Measurements from ENCODE around the gene ACSM3. TPM values are rescaled to one million over a fixed set of nuclear protein-coding genes. Genes with fewer than 3 reads are reported as not detected.

ACSM3 gene
- polyA plus RNA-seq, 1 of the 3 experiments (the other 2 are of a cell fraction), result 0.44 TPM

- Histone ChIP-seq H2AFZ (ENCODE audit: low read depth) (no peak overlapping the region), H3K79me2 (ENCODE audit: insufficient read depth) (no peaks in the 10 kb centered on the region), H3K4me2 (no peak overlapping the region), H3K9me2 (no peaks in the 10 kb centered on the region), H3K4me1 (ENCODE audit: control insufficient read depth in 1 of 2, insufficient read depth in 2 of 2, low read depth in 1 of 2, low read length in 1 of 2) (no peaks in the 10 kb centered on the region), H3K27ac (ENCODE audit: low read depth in 2 of 2, low read length in 1 of 2) (no peak overlapping the region), H3K9me3 (no peaks in the 10 kb centered on the region), H3K9ac (no peak overlapping the region), H3K27me3 (ENCODE audit: insufficient read depth) (no peaks in the 10 kb centered on the region), H3F3A (replicated peaks; ENCODE audit: insufficient read depth) (no peaks in the 10 kb centered on the region), H3K36me3 (replicated peaks in 1 of 2; ENCODE audit: control insufficient read depth in 1 of 2, insufficient read depth in 2 of 2, low read length in 1 of 2) (no peaks in the 10 kb centered on the region), H4K20me1 (ENCODE audit: insufficient read depth) (no peaks in the 10 kb centered on the region), H3K4me3 (ENCODE audit: low read depth in 2 of 2, low read length in 1 of 2) (peak overlapping the region in 1 of 2 experiments; percentile 13; a peak in 1 of 4 replicates)
- WGBS (ENCODE audit: low lambda C conversion rate), result 44% methylated on average over 4 of the region's 7 CpGs
- CTCF ChIA-PET, result interaction anchor here (1.6 kb wide), 1 partner anchor 19 kb away, joined by 3 read pairs; no protein-coding TSS in a partner anchor
- TF ChIP-seq ELF1 (IDR thresholded peaks at IDR 0.05), result no peak
- TF ChIP-seq EZH2phosphoT487 (IDR thresholded peaks at IDR 0.05; ENCODE audit: borderline replicate concordance, low read depth), result no peak
- TF ChIP-seq MEF2A (IDR thresholded peaks at IDR 0.05; ENCODE audit: borderline replicate concordance, low read depth), result no peak
- TF ChIP-seq PBX3 (IDR thresholded peaks at IDR 0.05), result no peak
- TF ChIP-seq SIN3A (IDR thresholded peaks at IDR 0.05; ENCODE audit: borderline replicate concordance, low read depth, low read length), result no peak
- no peak for TF ChIP-seq IRF3 (IDR thresholded peaks at IDR 0.05; ENCODE audit: low read depth, low read length)
- no peak for TF ChIP-seq RCOR1 (IDR thresholded peaks at IDR 0.05; ENCODE audit: low read length)
- peak; percentile 30 for TF ChIP-seq SMC3 (IDR thresholded peaks at IDR 0.05; ENCODE audit: low read depth, low read length)
- peak; percentile 61 for TF ChIP-seq CTCF (IDR thresholded peaks at IDR 0.05)
- no peak for TF ChIP-seq TCF12 (IDR thresholded peaks at IDR 0.05)
- no peak for TF ChIP-seq TEAD4 (IDR thresholded peaks at IDR 0.05; ENCODE audit: borderline replicate concordance, insufficient read depth)
- TF ChIP-seq USF1 (IDR thresholded peaks at IDR 0.05; ENCODE audit: borderline replicate concordance, low read depth), result no peak
- peak; percentile 40; the same call in 1 of the 2 replicates for TF ChIP-seq RAD21 (IDR thresholded peaks at IDR 0.05; ENCODE audit: low read length)
- TF ChIP-seq FOXM1 (IDR thresholded peaks at IDR 0.05; ENCODE audit: low read depth), result no peak
- TF ChIP-seq RXRA (IDR thresholded peaks at IDR 0.05; ENCODE audit: borderline replicate concordance, low read depth), result no peak
- no peak for TF ChIP-seq MXI1 (IDR thresholded peaks at IDR 0.05; ENCODE audit: low read depth, low read length)
- DNase-seq, result peak; percentile 44
- POLR2A ChIA-PET, result no interaction called here
These were observed 11.0 kb downstream of the ACSM3 start for GRCh38 chr16:20774703-20775362.
